ENCODE results near the gene MEI1. TPM values are rescaled to one million over a fixed set of nuclear protein-coding genes. Genes with fewer than 3 reads are reported as not detected.
A peak's percentile ranks its signal among the peaks of the same experiment; 100 is the strongest.

MEI1 gene
- total RNA-seq, 4 donors from 2014 or later: 0.70 to 1.9 TPM; not detected in 2

DNA sequence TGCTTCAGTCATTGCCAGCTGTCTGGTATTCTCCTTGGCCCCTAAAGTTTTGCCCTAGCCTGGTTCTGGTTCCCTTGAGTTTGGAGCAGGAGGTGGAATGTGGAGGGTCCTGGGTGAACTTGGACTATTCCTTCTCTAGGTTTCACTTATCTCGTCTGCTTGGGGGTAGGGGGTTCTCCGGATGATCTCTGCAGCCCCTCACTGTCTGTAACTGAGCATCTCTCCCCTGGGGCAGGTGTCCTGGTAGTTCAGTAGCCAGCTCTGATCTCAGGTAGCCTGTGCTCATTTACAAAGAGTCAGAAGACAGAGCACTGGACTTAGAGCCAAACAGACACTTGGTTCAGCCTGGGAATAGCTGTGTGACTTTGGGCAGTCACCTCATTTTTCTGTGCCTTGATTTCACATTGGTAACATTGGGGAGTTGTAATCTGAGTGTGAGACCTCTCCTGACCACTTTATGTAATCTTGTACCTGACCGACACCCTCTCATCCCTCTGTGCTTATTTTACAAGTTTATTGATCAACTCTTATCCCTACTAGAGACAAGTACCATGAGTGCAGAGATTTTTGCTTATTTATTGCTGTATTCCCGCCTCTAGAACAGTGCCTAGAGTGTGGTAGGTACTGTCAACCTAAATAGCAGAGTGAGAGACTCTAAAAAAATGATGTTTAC is 102.0 kb downstream of the MEI1 start:
- H3K36me3 ChIP-seq: no peaks in the 10 kb centered on the region
- H3K27me3 ChIP-seq: no peaks in the 10 kb centered on the region
- H3K9me3 ChIP-seq: no peaks in the 10 kb centered on the region
- peak overlapping the region; percentile 85 to 89 for H3K27ac ChIP-seq
- H3K4me1 ChIP-seq: no peaks in the 10 kb centered on the region
- intact Hi-C loops (cut with DNase I; ENCODE audit: low total_unique reads): no loop called here
- no peak for TF ChIP-seq POLR2A (IDR thresholded peaks at IDR 0.05)
- TF ChIP-seq, protein P1, sequence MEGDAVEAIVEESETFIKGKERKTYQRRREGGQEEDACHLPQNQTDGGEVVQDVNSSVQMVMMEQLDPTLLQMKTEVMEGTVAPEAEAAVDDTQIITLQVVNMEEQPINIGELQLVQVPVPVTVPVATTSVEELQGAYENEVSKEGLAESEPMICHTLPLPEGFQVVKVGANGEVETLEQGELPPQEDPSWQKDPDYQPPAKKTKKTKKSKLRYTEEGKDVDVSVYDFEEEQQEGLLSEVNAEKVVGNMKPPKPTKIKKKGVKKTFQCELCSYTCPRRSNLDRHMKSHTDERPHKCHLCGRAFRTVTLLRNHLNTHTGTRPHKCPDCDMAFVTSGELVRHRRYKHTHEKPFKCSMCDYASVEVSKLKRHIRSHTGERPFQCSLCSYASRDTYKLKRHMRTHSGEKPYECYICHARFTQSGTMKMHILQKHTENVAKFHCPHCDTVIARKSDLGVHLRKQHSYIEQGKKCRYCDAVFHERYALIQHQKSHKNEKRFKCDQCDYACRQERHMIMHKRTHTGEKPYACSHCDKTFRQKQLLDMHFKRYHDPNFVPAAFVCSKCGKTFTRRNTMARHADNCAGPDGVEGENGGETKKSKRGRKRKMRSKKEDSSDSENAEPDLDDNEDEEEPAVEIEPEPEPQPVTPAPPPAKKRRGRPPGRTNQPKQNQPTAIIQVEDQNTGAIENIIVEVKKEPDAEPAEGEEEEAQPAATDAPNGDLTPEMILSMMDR (IDR thresholded peaks at IDR 0.05): no peak
- DNase-seq: no peak
- peak overlapping the region; percentile 84 for H3K4me3 ChIP-seq

DNA sequence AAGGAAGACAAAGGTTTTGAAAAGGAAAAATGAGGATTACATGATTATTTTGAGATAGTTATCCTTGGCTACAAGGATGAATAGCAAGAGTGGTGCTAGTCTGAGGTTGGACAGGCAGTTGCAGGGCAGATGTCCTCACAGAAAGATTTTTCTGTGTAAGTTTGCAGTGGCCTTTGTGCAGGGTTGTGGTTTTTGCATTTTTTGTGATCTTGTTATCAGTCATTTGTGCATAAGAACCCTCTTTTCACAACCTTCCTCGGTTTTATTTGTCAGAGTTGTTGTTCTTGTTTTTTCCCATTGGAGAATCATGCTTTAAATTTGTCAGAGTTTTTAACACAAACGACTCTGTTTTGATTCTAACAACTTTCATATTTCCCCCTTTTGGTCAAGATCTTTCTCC is 102.6 kb downstream of the MEI1 start:
- Histone ChIP-seq H3K9me3 (no peaks in the 10 kb centered on the region), H3K4me1 (no peaks in the 10 kb centered on the region), H3K4me3 (no peak overlapping the region), H3K27me3 (no peaks in the 10 kb centered on the region), H3K36me3 (no peaks in the 10 kb centered on the region), H3K27ac (no peak overlapping the region)
- intact Hi-C loops (cut with DNase I; ENCODE audit: low total_unique reads): no loop called here
- DNase-seq: no peak
- TF ChIP-seq, protein P1 (IDR thresholded peaks at IDR 0.05): no peak
- TF ChIP-seq POLR2A (IDR thresholded peaks at IDR 0.05): no peak

DNA sequence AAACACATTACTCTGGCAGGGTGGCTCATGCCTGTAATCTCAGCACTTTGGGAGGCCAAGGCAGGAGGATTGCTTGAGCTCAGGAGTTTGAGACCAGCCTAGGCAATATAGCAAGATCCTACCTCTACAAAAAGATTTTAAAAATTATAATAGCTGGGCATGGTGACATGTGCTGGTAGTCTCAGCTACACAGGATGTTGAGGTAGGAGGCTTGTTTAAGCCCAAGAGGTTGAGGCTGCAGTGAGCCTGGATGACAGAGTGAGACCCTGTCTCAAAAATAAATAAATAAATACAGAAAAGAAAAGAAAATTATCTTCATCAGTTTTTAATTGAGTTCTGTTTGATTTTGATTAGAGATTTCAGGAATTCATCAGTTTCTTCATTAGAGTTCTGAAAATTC is 106.3 kb downstream of the MEI1 start:
- Histone ChIP-seq H3K4me1 (no peaks in the 10 kb centered on the region), H3K9me3 (no peaks in the 10 kb centered on the region), H3K36me3 (no peaks in the 10 kb centered on the region), H3K27ac (no peak overlapping the region), H3K27me3 (no peaks in the 10 kb centered on the region), H3K4me3 (no peak overlapping the region)
- intact Hi-C loops (cut with DNase I; ENCODE audit: low total_unique reads): no loop called here
- no peak for DNase-seq
- TF ChIP-seq, protein P1 (IDR thresholded peaks at IDR 0.05): no peak
- no peak for TF ChIP-seq POLR2A (IDR thresholded peaks at IDR 0.05)

DNA sequence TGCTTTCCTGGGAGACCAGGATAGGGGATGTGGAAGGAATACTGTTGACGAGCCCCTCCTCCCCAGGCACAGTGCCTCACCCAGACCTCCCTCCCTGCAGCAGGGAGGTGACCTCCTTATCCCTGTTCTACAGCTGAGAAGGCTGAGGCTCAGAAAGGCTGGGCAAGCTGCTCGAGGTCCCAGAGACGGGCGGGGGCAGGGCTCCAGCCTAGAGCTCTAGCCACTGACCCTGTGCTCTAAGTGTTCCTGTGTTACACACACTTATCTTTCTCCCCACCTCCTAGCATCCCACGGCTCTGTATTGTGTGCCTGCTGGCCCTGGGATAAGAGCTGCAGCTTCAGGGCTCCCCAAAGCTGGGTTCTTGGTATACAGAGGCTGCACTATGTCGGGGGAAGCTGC is 109.1 kb downstream of the MEI1 start:
- H3K4me3 ChIP-seq: no peak overlapping the region
- H3K27ac ChIP-seq: no peak overlapping the region
- H3K4me1 ChIP-seq: no peaks in the 10 kb centered on the region
- intact Hi-C loops (cut with DNase I; ENCODE audit: low total_unique reads): no loop called here
- no peak for DNase-seq
- no peaks in the 10 kb centered on the region for H3K36me3 ChIP-seq
- TF ChIP-seq, protein P1 (IDR thresholded peaks at IDR 0.05): no peak
- no peak for TF ChIP-seq POLR2A (IDR thresholded peaks at IDR 0.05)
- no peaks in the 10 kb centered on the region for H3K27me3 ChIP-seq
- no peaks in the 10 kb centered on the region for H3K9me3 ChIP-seq

DNA sequence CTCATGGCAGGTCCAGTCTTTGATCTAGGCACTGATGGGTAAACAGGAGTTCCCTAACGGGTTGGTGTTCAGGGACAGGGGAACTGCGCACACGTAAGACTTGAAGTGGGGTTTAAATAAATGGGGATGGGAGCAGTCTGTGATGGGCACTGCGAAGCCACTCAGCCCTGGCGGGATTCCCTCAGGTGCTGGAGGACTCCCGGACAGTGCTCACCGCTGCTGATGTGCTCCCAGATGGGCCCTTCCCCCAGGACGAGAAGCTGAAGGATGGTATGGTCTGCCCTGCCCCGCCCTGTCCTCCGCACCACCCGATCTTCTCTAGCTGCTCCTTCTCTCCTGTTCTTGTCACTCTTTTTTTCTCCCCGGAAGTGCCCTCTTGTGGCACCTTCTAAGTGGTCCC is 110.7 kb downstream of the MEI1 start:
- H3K27ac ChIP-seq: no peak overlapping the region
- no peaks in the 10 kb centered on the region for H3K4me1 ChIP-seq
- H3K9me3 ChIP-seq: no peaks in the 10 kb centered on the region
- H3K27me3 ChIP-seq: no peaks in the 10 kb centered on the region
- no peaks in the 10 kb centered on the region for H3K36me3 ChIP-seq
- intact Hi-C loops (cut with DNase I; ENCODE audit: low total_unique reads): no loop called here
- H3K4me3 ChIP-seq: no peak overlapping the region
- TF ChIP-seq, protein P1 (IDR thresholded peaks at IDR 0.05): no peak
- no peak for TF ChIP-seq POLR2A (IDR thresholded peaks at IDR 0.05)
- DNase-seq: no peak
